GM23248 (cell line): ENCODE measurements around the gene LSP1.

Experiments used
- EZH2 ChIP-seq: fragments of 200-600 bp; sonication (generic); IDR thresholded peaks from 2 replicates; pipeline ENCODE4 v1.6.1; 2018; ENCODE audit warnings: antibody characterized with exemption, mild to moderate bottlenecking; ENCODE audit not compliant: insufficient read depth, poor library complexity, severe bottlenecking
- EZH2phosphoT487 ChIP-seq: fragments of 200-600 bp; sonication (generic); IDR thresholded peaks from 2 replicates; pipeline ENCODE4 v1.6.1; 2018; ENCODE audit warnings: antibody characterized with exemption, moderate library complexity, mild to moderate bottlenecking, low read depth; ENCODE audit not compliant: insufficient read depth

- TF ChIP-seq EZH2 = no peak
- TF ChIP-seq EZH2phosphoT487 = no peak
Measured at GRCh38 chr11:1862588-1863351, 9.9 kb downstream of the LSP1 start.
